ENCODE measurements around the gene KCTD14.
"Not testable (repeated sequence)": the region's sequence is repeated elsewhere in the genome, so short reads cannot be mapped to it uniquely, and the experiment has no call there.

The KCTD14 gene

DNA sequence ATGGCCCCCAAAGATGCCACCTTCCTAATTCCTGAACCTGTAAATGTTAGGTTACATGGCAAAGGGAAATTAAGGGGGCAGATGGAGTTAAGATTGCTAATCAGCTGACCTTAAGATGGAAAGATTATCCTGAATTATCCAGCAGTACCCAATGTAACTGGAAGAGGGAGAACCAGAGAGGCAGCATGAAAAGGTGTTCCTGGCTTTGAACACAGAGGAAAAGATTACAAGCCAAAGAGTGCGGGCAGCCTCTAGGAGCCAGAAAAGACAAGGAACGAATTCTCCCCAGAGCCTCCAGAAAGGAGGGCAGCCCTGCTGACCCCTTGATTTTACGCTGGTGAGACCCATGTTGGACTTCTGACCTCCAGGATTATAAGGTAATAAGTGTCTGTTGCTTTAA, 25.5 kb upstream of the KCTD14 start:
- FAIRE-seq (no peak), DNase-seq (ENCODE audit: low spot score) (no peak)

DNA sequence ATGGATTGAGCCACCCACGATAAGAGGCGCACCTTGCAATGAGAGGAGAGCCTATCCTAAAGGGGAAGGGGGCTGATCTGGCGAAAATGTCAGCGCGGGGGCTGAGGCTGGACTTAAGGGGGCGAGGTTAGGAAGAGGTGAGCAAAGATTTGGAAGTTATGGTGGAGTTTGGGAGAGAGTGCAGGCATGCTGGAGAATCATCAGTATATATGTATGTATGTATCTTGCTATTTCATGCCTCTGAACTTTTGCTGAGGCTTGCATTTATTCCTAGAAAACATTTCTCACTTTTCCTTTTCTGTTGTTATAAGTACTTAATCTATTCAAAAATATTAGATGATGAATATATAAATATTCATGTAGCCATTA, 23.4 kb upstream of the KCTD14 start:
- FAIRE-seq: no peak
- no peak for DNase-seq (ENCODE audit: low spot score)

DNA sequence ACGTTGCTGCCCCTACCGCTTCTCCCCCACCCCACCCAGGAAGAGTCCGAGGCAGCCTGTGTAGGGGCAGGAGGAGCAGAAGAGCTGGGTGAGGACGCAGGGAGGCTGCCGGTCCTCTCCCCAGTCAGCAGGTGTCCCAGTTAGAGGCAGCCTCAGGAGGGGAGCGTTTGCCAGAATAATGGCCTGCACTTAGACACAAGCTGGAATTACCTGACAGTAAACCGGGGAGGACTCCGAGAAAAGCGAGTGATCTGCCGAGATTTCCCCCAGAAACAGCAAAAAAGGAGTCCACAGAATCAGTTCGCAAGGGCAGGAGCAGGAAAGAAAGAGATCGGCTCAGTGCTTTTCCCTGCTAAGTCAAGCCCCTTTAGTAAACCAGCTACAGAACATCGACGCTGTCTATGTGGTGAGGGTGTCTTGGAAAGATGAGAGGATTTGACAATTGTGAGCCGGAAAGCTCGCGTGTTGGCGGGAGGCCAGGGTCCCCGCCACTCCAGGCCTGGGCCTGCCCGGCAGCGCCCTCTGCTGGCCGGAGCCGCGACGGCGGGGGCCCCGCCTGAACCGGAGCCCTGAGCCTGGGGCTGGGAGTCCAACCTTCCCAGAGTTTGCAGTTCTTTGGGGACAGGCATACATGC, 22.9 kb upstream of the KCTD14 start:
- peak; percentile 20 for DNase-seq (ENCODE audit: low spot score)
- FAIRE-seq: no peak

DNA sequence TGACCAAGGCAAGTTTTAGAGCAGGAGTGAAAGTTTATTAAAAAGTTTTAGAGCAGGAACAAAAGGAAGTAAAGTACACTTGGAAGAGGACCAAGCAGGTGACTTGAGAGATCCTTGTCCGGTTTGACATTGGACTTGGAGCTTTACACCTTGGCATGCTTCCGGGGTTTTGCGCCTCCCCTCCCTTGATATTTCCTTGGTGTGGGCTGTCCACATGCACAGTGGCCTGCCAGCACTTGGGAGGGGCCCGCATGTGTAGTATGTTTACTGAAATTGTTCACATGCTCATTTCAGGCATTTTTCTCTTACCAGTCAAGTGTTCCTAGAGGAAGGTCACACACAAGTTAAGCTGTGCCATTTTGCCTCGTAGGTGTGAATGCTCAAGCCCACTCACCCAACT, 21.6 kb upstream of the KCTD14 start:
- FAIRE-seq: no peak
- no peak for DNase-seq (ENCODE audit: low spot score)

DNA sequence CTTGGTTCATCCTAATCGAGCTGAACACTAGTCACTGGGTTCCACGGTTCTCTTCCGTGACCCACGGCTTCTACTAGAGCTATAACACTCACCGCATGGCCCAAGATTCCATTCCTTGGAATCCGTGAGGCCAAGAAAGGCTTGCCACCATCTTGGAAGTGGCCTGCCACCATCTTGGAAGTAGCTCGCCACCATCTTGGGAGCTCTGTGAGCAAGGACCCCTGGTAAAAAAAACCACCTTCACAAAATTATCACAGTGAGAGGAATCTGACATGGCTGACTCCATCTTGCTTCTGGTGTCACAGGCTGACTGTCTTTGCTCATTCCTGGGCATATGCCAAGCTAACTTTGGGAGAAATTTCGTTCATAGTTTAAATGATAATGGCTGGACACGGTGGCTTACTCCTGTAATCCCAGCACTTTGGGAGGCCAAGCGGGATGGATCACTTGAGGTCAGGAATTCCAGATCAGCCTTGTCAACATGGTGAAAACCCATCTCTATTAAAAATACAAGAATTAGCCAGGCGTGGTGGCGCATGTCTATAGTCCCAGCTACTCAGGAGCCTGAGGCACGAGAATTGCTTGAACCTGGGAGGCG, 18.9 kb upstream of the KCTD14 start:
- FAIRE-seq: no peak
- peak; percentile 43 for DNase-seq (ENCODE audit: low spot score)

DNA sequence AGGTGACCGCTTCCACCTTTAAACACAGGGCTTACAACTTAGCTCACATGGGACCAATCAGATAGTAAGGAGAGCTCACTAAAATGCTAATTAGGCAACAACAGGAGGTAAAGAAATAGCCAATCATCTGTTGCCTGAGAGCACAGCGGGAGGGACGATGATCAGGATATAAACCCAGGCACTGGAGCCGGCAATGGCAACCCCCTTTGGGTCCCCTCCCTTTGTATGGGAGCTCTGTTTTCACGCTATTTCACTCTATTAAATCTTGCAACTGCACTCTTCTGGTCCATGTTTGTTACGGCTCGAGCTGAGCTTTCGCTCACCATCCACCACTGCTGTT, 18.3 kb upstream of the KCTD14 start:
- FAIRE-seq: not testable (repeated sequence)

DNA sequence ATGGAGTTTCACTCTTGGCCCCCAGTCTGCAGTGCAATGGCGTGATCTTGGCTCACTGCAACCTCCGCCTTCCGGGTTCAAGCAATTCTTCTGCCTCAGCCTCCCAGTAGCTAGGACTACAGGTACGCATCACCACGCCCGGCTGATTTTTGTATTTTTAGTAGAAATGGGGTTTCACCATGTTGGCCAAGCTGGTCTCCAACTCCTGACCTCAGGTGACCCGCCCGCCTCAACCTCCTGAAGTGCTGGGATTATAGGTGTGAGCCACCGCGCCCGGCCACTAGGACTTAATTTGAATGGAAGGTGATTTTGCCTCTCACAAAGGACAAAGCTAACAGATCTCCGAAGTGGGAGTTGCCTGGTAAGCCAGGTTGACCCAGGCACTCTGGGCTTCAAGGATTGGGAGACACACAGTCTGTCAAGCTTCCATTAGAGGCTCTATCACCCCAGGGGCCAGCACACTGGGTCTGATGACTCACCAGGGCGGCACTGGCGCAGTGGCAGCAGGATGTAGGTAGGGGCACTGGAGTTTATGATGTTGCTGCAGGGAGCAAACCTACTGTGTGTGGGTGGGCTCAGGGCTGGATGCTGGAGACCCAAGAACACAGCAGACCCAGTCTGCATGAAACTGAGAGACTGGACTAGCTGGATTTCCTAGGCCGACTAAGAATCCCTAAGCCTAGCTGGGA, 17.8 kb upstream of the KCTD14 start:
- FAIRE-seq: no peak
- DNase-seq (ENCODE audit: low spot score): peak; percentile 24

More for the DNA sequence above, 18.3 kb upstream of the KCTD14 start:
- not testable (repeated sequence) for DNase-seq (ENCODE audit: low spot score)

DNA sequence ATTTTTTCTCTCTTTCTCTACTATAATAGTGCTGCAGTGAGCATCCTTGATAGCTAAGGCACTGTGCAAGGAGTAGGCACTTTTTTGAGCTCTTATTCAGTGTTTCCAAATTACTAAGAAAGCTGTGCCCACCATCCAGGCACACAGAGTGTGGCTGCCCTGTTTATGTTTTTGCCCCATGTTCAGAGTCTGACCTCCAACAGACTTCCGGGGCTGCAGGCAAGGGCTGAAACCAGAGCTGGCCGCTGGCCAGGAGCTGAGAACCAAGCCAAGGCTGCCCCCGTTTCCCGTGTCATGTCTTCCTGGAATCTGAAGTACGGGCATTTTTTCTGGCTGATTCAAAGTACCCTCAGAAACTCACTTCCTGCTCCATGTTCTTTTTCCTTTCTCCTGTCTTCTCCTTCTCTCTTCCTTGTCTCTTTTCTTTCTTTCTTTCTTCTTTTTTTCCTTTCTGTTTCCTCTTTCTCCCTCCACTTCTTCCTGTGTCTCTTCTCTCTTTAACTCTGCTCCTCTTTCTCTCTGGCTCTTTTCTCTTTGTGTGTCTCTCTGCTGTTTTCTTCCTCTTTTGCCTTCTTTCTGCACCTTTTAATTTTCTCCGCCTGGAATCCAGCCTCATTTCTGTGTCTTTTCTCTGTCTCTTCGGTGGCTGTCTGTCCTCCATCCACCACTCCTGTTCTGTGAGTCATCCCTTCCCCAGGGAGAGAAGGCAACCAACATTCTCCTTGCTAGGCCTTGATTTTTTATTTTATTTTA, 17.0 kb upstream of the KCTD14 start:
- FAIRE-seq: peak; percentile 65

DNA sequence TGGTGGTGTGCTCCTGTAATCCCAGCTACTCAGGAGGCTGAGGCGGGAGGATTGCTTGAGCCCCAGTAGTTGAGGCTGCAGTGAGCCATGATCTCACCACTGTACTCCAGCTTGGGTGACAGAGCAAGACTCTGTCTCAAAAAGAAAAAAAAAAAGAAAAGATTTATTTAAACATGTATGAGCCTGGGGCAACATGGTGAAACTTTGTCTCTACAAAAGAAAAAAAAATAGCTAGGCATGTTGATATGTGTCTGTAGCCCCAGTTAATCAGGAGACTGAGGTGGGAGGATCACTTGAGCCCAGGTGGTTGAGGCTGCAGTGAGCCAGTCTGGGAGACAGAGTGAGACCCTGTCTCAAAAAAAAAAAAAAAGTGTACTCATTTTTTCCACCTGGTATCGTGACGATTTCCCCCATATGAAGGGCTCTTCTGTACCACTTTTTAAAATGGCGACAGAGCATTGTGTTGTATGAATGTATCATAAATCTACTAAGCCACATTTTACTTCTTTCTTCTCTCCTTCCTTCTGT, 16.4 kb upstream of the KCTD14 start:
- no peak for FAIRE-seq
- no peak for DNase-seq (ENCODE audit: low spot score)

More for the DNA sequence above, 17.0 kb upstream of the KCTD14 start:
- peak; percentile 79 for DNase-seq (ENCODE audit: low spot score)

DNA sequence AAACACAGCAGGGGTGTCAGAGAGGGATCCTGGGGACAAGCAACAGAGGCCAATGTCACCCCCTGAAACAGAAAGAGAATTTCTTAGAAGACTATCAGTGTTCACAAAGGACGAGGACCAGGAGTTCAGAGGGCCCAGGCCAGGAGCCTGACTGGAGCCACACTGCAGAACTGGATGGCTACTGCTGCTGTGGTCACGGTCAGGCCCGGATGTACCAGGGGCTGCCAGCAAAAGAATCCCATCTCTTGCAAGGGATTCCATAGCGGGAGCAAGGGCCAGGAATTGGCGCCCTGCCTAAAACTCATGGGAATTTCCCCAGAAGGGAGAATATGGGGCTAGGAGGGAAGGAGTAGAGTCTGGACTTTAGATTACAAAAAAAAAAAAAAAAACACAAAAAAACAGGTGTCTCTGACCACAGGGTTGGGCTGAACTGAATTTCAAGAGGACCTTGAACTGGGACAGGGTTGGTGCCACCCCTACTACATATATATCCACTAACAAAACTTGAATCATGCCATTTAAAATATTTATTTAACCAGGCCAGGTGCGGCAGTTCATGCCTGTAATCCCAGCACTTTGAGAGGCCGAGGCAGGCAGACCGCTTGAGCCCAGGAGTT, 15.7 kb upstream of the KCTD14 start:
- DNase-seq (ENCODE audit: low spot score) (no peak), FAIRE-seq (no peak)

DNA sequence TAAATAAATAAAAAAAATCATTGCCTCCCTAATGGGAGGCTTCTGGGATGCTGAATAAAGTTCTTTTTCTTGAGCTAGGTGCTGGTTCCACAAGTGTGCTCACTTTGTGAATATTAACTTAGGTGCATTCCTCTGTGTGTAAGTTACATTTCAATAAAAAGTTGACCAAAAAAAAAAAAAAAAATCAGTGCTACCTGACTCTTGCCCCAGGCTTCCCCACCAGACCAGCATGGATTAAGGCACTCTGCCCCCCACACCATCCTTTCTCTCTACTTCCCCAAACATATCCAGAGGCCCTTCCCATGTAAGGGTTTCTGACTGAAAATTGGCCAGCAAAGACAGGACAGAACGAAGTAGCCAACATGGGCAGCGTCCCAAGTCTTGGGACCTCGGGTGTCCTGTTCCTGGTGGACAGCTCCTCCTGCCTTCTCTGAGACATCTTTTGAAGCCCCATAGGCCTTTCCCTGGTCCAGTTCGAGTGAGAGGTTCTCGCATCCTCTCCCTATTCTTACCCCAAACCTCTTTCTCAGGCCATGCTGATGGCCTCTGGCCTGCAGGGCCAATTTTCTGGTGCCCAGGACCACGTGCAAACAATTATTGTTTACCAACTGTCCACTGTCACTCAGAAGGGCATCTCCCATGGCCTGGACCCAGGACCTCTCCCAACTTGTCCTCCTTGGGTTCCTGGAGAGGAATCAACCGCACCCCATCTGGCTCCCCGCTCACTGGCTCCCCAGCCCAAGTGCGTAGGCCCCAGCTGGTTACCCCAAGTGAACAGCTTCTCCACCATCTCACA, 14.9 kb upstream of the KCTD14 start:
- FAIRE-seq: no peak
- DNase-seq (ENCODE audit: low spot score): no peak

DNA sequence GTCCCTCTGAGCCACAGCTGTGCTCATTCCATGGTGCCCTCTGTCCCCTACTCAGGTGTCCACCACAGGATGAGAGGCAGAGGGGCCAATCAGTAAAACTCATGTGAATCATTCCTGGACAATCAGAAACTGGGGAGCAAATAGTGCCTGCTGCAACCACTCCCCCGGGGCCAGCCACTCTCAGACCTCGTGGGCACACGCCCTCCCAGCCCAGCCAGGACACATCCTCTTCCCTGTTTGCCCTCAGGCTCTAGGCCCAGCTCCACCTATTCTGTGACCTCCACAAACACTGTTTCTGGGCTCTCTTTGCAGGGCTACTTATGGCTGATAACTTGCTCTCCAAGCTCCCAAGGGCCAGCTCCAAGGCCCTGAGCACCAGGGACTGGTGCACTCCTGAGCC, 14.0 kb upstream of the KCTD14 start:
- FAIRE-seq (no peak), DNase-seq (ENCODE audit: low spot score) (no peak)

DNA sequence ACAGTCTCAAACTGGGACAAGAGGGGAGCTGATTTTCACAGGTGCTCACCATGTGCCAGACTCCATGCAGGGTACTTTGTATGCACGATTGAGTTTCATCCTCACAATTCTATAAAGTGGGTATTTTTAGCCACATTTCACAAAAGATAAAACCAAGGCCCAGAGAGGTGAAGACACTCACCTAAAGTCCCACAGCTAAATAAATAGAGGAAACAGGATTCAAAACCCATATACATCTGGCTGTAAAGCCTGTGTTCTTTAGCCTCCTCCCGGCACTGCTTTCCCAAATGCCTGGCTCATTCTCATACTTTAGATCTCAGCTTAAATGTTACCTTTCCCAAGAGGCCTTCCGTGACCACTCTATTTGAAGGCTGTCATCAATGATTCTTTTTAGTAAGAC, 13.2 kb upstream of the KCTD14 start:
- no peak for DNase-seq (ENCODE audit: low spot score)
- FAIRE-seq: no peak

DNA sequence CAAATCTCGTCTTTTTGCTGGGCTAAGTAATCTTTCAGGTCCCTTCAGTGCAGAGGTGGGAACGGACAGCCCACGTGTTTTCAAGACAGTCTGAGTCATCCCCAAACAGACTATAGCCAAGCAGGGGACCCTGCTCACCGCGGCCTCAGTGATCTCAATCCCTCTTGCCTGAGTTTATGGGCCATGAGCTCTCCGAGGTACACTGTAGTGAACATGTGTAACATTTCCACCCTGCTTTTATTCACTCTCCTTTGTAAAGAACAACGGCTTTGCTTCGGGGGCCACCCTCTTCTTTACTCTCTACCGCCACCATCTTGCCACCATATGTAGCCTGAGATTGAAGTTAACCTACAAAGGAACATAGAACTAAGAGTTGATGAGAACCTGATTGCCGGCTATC, 11.5 kb upstream of the KCTD14 start:
- FAIRE-seq: no peak
- no peak for DNase-seq (ENCODE audit: low spot score)

DNA sequence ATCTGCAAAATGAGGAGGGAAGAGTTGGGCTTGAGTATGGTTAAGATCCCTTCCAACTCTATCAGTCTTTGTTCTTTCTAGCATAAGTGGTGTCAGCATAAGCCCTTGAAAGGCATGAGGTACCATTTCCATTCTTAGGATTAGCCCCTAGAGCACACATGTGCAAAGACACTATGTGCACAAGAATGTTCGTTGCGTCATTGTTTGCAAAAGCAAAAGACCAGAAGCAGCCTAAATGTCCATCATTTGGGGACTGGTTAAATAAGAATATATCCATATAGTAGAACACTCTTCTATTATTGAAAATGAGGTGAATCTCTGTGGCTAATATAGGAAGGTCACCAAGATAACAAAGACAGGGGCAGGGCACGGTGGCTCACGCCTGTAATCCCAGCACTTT, 10.0 kb upstream of the KCTD14 start:
- no peak for FAIRE-seq
- DNase-seq (ENCODE audit: low spot score): no peak

DNA sequence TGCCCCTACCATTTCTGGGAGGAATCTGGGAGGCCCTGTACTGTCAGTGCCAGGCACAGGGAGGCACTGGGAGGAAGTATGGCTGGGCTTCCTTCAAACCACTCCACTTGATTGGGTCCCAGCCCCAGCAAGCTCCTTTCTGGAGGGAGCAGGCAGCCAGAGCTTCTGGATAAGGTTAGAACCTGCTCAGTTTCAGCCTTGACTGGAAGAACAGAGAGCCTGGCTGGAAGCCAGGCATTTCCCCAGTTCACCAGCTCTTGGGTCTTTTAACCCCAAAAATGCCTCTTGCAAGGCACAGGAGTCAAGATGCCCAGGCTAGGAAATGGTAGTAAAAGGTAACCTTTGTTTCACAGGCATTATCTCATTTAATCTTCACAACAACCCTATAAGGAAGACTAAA, 9.0 kb upstream of the KCTD14 start:
- FAIRE-seq (no peak), DNase-seq (ENCODE audit: low spot score) (no peak)

DNA sequence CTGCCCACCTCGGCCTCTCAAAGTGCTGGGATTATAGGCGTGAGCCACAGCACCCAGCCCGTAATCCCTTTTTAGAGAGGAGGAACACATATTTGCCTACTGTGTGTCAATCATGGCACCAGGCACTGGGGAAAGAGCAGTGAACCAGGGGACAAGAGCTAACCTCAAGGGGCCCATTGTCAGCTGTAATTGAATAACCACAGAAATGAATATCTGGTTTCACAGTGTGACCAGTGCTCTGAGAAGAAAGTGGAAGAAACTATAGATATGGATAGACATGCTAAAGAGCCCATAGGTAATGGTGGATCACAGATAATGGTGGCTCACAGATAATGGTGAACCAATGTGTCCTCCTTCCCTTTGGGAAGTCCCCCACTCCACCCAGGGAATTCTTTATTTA, 8.6 kb upstream of the KCTD14 start:
- no peak for FAIRE-seq

DNA sequence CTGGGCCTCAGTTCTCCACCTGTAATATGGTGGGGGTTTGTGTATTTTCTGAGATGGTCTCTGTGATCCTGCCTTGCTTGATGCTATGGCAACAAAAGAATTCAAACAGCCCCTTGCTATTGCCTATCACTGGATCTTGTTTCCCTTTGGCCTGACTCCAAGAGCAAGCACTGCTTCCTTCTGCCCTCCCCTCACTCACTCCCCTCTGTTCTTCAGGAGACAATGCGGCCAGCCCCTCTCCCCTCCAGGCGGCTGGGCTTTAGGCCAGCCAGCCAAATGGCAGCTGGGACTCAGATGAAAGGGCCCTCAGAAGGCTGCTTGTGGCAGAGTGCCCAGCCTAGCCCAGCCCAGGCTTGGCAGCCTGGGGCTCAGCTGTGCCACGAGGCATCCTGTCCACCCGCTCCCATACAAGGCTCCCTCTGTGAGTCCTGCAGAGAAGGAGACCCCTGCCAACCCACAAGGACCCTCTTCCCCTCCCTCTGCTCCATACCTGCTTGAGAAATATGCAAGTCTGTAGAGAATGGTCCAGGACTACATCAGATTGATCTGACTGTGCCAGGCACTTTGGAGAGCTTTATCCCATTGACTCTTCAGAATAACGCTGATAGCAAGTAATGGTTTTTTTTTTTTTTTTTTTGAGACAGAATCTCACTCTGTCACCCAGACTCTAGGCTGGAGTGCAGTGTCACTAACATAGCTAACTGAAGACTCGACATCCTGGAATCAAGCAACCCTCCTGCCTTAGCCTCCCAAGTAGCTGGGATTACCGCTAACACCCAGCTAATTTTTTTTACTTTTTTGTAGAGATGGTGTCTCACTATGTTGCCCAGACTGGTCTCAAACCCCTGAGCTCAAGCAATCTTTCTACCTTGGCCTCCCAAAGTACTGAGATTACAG, 7.6 kb upstream of the KCTD14 start:
- FAIRE-seq (no peak), DNase-seq (ENCODE audit: low spot score) (no peak)

More for the DNA sequence above, 8.6 kb upstream of the KCTD14 start:
- no peak for DNase-seq (ENCODE audit: low spot score)

DNA sequence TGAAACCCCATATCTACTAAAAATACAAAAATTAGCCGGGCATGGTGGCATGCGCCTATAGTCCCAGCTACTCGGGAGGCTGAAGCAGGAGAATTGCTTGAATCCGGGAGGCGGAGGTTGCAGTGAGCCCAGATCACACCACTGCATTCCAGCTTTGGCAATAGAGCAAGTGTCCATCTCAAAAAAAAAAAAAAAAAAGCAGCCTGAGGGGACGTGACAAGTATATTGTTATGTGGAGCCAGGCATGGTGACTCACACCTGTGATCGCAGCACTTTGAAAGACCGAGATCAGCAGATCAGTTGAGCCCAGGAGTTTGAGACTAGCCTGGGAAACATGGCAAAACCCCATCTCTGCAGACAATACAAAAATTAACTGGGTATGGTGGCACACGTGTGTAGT, 5.3 kb upstream of the KCTD14 start:
- DNase-seq (ENCODE audit: low spot score): peak; percentile 27
- not testable (repeated sequence) for FAIRE-seq

DNA sequence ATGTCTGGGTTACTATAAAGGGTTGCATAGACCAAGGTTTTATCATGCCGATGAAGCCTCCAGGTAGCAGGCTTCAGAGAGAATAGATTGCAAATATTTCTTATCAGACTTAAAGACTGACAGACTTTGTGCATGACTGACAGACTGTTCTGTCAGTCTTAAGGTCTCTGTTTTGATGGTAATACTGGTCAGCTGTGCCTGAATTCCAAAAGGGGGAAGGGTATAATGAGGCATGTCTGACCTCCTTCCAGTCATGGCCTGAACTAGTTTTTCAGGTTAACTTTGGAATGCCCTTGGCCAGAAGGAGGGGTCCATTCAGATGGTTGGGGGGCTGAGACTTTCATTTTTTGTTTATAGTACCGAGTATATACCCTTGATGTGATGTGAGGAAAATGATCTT, 4.7 kb upstream of the KCTD14 start:
- DNase-seq (ENCODE audit: low spot score): no peak
- no peak for FAIRE-seq

Data from RCC 7860 (cell line).